HepG2 (cell line): Measurements from ENCODE around the gene OTOP2.

ENCODE experiments used
- BCL3 ChIP-seq: sonication (generic); formaldehyde crosslinking; IDR thresholded peaks from 2 replicates; pipeline ENCODE4 v1.5.1; 2020; ENCODE audit warnings: mild to moderate bottlenecking, missing genetic modification reagents, moderate library complexity
- BRCA1 ChIP-seq: sonication (generic); formaldehyde crosslinking; IDR thresholded peaks from 2 replicates; pipeline ENCODE4 v1.4.0; 2020; ENCODE audit warnings: missing genetic modification reagents
- CTCF ChIP-seq: sonication (generic); formaldehyde crosslinking; IDR thresholded peaks from 2 replicates; pipeline ENCODE4 v1.5.0; 2020; ENCODE audit warnings: mild to moderate bottlenecking, missing genetic modification reagents, moderate library complexity
- FOXA1 ChIP-seq, 2 experiments: fragments of 450-650 bp in 1 of 2; sonication (generic) in 1 of 2; formaldehyde crosslinking in 1 of 2; IDR thresholded peaks; 2 replicates each; pipeline versions ENCODE4 v1.4.0 to v1.6.1; 2016 to 2020; ENCODE audit warnings: missing genetic modification reagents in 1 of 2
- FOXK1 ChIP-seq: sonication (generic); formaldehyde crosslinking; IDR thresholded peaks from 2 replicates; pipeline ENCODE4 v1.4.0; 2020; ENCODE audit warnings: low read depth, missing genetic modification reagents, borderline replicate concordance
- PHF8 ChIP-seq: sonication (generic); formaldehyde crosslinking; IDR thresholded peaks from 2 replicates; pipeline ENCODE4 v1.5.0; 2020; ENCODE audit warnings: missing genetic modification reagents
- POLR2AphosphoS5 ChIP-seq: IDR thresholded peaks from 2 replicates; pipeline ENCODE4 v1.6.1; 2012; ENCODE audit warnings: low read depth, low read length
- PREB ChIP-seq: sonication (generic); formaldehyde crosslinking; IDR thresholded peaks from 2 replicates; pipeline ENCODE4 v1.4.0; 2020; ENCODE audit warnings: missing genetic modification reagents
- RFX5 ChIP-seq: IDR thresholded peaks from 2 replicates; pipeline ENCODE4 v1.6.1; 2011; ENCODE audit warnings: low read depth, low read length, improper control_type of control experiment
- ZNF792 ChIP-seq: IDR thresholded peaks from 2 replicates; pipeline ENCODE4 v1.6.1; 2016
- TF ChIP-seq, protein P1 (sequence below), 2 experiments: IDR thresholded peaks; 2 replicates each; pipeline ENCODE4 v1.6.1; 2011 to 2012; ENCODE audit warnings: low read length in 2 of 2, borderline replicate concordance in 1 of 2, low read depth in 1 of 2, mild to moderate bottlenecking in 1 of 2, moderate library complexity in 1 of 2

DNA sequence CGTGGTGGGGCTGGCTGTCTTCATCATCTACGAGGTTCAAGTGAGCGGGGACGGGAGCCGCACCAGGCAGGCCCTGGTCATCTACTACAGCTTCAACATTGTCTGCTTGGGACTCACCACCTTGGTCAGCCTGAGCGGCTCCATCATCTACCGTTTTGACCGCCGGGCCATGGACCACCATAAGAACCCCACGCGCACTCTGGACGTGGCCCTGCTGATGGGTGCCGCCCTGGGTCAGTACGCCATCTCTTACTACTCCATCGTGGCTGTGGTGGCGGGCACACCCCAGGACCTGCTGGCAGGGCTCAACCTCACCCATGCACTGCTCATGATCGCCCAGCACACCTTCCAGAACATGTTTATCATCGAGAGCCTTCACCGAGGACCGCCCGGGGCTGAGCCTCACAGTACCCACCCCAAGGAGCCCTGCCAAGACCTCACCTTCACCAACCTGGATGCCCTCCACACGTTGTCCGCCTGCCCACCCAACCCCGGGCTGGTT, 6.5 kb downstream of the OTOP2 start:
- no peak for TF ChIP-seq RFX5
- TF ChIP-seq BRCA1 (CRISPR knock-in tag): no peak
- TF ChIP-seq PREB (CRISPR knock-in tag): no peak
- TF ChIP-seq CTCF (CRISPR knock-in tag): no peak
- no peak for TF ChIP-seq BCL3
- TF ChIP-seq POLR2AphosphoS5: no peak
- no peak for TF ChIP-seq PHF8 (CRISPR knock-in tag)
- TF ChIP-seq, protein P1, sequence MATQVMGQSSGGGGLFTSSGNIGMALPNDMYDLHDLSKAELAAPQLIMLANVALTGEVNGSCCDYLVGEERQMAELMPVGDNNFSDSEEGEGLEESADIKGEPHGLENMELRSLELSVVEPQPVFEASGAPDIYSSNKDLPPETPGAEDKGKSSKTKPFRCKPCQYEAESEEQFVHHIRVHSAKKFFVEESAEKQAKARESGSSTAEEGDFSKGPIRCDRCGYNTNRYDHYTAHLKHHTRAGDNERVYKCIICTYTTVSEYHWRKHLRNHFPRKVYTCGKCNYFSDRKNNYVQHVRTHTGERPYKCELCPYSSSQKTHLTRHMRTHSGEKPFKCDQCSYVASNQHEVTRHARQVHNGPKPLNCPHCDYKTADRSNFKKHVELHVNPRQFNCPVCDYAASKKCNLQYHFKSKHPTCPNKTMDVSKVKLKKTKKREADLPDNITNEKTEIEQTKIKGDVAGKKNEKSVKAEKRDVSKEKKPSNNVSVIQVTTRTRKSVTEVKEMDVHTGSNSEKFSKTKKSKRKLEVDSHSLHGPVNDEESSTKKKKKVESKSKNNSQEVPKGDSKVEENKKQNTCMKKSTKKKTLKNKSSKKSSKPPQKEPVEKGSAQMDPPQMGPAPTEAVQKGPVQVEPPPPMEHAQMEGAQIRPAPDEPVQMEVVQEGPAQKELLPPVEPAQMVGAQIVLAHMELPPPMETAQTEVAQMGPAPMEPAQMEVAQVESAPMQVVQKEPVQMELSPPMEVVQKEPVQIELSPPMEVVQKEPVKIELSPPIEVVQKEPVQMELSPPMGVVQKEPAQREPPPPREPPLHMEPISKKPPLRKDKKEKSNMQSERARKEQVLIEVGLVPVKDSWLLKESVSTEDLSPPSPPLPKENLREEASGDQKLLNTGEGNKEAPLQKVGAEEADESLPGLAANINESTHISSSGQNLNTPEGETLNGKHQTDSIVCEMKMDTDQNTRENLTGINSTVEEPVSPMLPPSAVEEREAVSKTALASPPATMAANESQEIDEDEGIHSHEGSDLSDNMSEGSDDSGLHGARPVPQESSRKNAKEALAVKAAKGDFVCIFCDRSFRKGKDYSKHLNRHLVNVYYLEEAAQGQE (IDR thresholded peaks at IDR 0.05; ENCODE audit: borderline replicate concordance in 1 of 2, low read depth in 1 of 2, low read length in 2 of 2): no peak
- no peak for TF ChIP-seq FOXA1 (IDR thresholded peaks at IDR 0.05)
- no peak for TF ChIP-seq FOXA1 (CRISPR knock-in tag; IDR thresholded peaks at IDR 0.05)
- TF ChIP-seq FOXK1 (CRISPR knock-in tag): no peak
- TF ChIP-seq ZNF792 (CRISPR knock-in tag): no peak
